Ramos (cell line): Measurements from ENCODE around the gene HSP90AA1.
"Not testable (repeated sequence)": the region's sequence is repeated elsewhere in the genome, so short reads cannot be mapped to it uniquely, and the experiment has no call there.

ENCODE experiments used
- in situ Hi-C: fragments of 300-500 bp; cut with MboI; formaldehyde crosslinking; loops from one replicate; pipeline ENCODE4 v1.14.3; 2022; ENCODE audit warnings: low sequenced_read_pairs; ENCODE audit not compliant: unreplicated experiment

HSP90AA1 gene

GRCh38 chr14:102095231-102095870 is 8.5 kb upstream of the HSP90AA1 start:
- in situ Hi-C loops: loop anchor here (10.0 kb wide), 1 partner anchor 381 kb away; no protein-coding TSS in a partner anchor

- in situ Hi-C loops: loop anchor here (10.0 kb wide), 1 partner anchor 379 kb away; no protein-coding TSS in a partner anchor
Measured at GRCh38 chr14:102094101-102094500, 7.3 kb upstream of the HSP90AA1 start.

GRCh38 chr14:102092806-102093205 is 6.0 kb upstream of the HSP90AA1 start:
- in situ Hi-C loops: loop anchor here (10.0 kb wide), 1 partner anchor 378 kb away; no protein-coding TSS in a partner anchor

- in situ Hi-C loops: loop anchor here (10.0 kb wide), 1 partner anchor 376 kb away; no protein-coding TSS in a partner anchor
Measured at GRCh38 chr14:102090713-102091112, 3.9 kb upstream of the HSP90AA1 start.

GRCh38 chr14:102089621-102090343 is 2.9 kb upstream of the HSP90AA1 start:
- in situ Hi-C loops: loop anchor here (10.0 kb wide), 1 partner anchor 375 kb away; no protein-coding TSS in a partner anchor

GRCh38 chr14:102088012-102088792 is 1.4 kb upstream of the HSP90AA1 start:
- in situ Hi-C loops: no loop called here

- in situ Hi-C loops: no loop called here
Measured at GRCh38 chr14:102087762-102088011, 843 bp upstream of the HSP90AA1 start.

- in situ Hi-C loops: no loop called here
Measured at GRCh38 chr14:102086709-102086971, 204 bp downstream of the HSP90AA1 start.

GRCh38 chr14:102085948-102086708 is 716 bp downstream of the HSP90AA1 start:
- in situ Hi-C loops: no loop called here

- in situ Hi-C loops: no loop called here
Measured at GRCh38 chr14:102085488-102085887, 1.4 kb downstream of the HSP90AA1 start.

- in situ Hi-C loops: no loop called here
Measured at GRCh38 chr14:102084931-102085330, 1.9 kb downstream of the HSP90AA1 start.

GRCh38 chr14:102084522-102084921 is 2.3 kb downstream of the HSP90AA1 start:
- in situ Hi-C loops: not testable (repeated sequence)

- in situ Hi-C loops: no loop called here
Measured at GRCh38 chr14:102081231-102082080, 5.4 kb downstream of the HSP90AA1 start.

GRCh38 chr14:102080183-102081080 is 6.4 kb downstream of the HSP90AA1 start:
- in situ Hi-C loops: no loop called here

- in situ Hi-C loops: no loop called here
Measured at GRCh38 chr14:102079700-102079979, 7.2 kb downstream of the HSP90AA1 start.

- in situ Hi-C loops: no loop called here
Measured at GRCh38 chr14:102078831-102079699, 7.8 kb downstream of the HSP90AA1 start.

GRCh38 chr14:102078361-102078791 is 8.5 kb downstream of the HSP90AA1 start:
- in situ Hi-C loops: not testable (repeated sequence)

GRCh38 chr14:102077382-102077709 is 9.5 kb downstream of the HSP90AA1 start:
- in situ Hi-C loops: no loop called here
